Prostate gland (tissue), 2 donors: ENCODE measurements around the gene CHAC2. TPM values are rescaled to one million over a fixed set of nuclear protein-coding genes. Genes with fewer than 3 reads are reported as not detected.

Source experiments
- DNase-seq: peaks from one replicate; pipeline ENCODE4 v3.0.0-alpha.2; 2019; ENCODE audit warnings: low spot score
- H3K27ac ChIP-seq, 2 donors: fragments of 200-600 bp; sonication (generic); 2 replicates each; pipeline ENCODE4 v1.5.1; 2017 to 2019
- H3K27me3 ChIP-seq: fragments of 200-600 bp; sonication (generic); replicated peaks from 2 replicates; pipeline ENCODE4 v1.5.1; 2019; ENCODE audit not compliant: insufficient read depth
- H3K36me3 ChIP-seq, 2 donors: fragments of 200-600 bp; sonication (generic); 1 replicate in 1 of 2; 2 replicates in 1 of 2; pipeline versions ENCODE4 v1.5.1 to v1.8.1; 2017 to 2019
- H3K4me1 ChIP-seq: fragments of 200-600 bp; sonication (generic); replicated peaks from 2 replicates; pipeline ENCODE4 v1.5.1; 2019
- H3K4me3 ChIP-seq, 2 donors: fragments of 200-600 bp; sonication (generic); 2 replicates each; pipeline ENCODE4 v1.5.1; 2017 to 2019
- H3K9me3 ChIP-seq: fragments of 200-600 bp; sonication (generic); 2 replicates; pipeline ENCODE4 v1.5.1; 2017
- CTCF ChIP-seq, 4 experiments: fragments of 200-600 bp in 2 of 4; fragments of 450-650 bp in 2 of 4; sonication (generic) in 2 of 4; IDR thresholded peaks; 1 replicate in 3 of 4; 2 replicates in 1 of 4; pipeline ENCODE4 v1.5.1; 2016 to 2019; ENCODE audit warnings: antibody characterized with exemption in 4 of 4, mild to moderate bottlenecking in 2 of 4, moderate library complexity in 2 of 4
- POLR2A ChIP-seq: fragments of 450-650 bp; IDR thresholded peaks from one replicate; pipeline ENCODE4 v1.6.1; 2016; ENCODE audit warnings: antibody characterized with exemption, mild to moderate bottlenecking
- POLR2AphosphoS5 ChIP-seq: sonication (generic); formaldehyde crosslinking; IDR thresholded peaks from one replicate; pipeline ENCODE4 v1.6.1; 2017; ENCODE audit warnings: antibody characterized with exemption
- WGBS: methylation state at CpG from one replicate; pipeline ENCODE4 v1.1.5; 2018; 5-methylcytosine and 5-hydroxymethylcytosine counted together
- intact Hi-C: fragments of 100-400 bp; cut with DNase I; formaldehyde crosslinking; loops from one replicate; pipeline ENCODE4 v1.14.2; 2022
- total RNA-seq, 2 donors: library from RNA; depleted of rRNA; stranded (reverse); fragments of >200 nt; gene quantifications; one replicate each; pipeline ENCODE4 v1.1.0, GENCODE V29; 2016

The CHAC2 gene
- total RNA-seq, 2 donors from 2014 or later, result 1.4 to 3.0 TPM

- intact Hi-C loops, result no loop called here
- no peak for DNase-seq
- no peaks in the 10 kb centered on the region for H3K9me3 ChIP-seq
- H3K4me3 ChIP-seq, result peak overlapping the region; percentile 75 to 84
- peak overlapping the region; percentile 88 to 89 for H3K27ac ChIP-seq
- TF ChIP-seq CTCF (IDR thresholded peaks at IDR 0.05) (no peak), POLR2AphosphoS5 (no peak), POLR2A (no peak)
- 3% methylated on average over 17 of the region's 17 CpGs for WGBS
- no peaks in the 10 kb centered on the region for H3K27me3 ChIP-seq
- H3K4me1 ChIP-seq, result peaks cover 5% of the 10 kb centered on the region
- H3K36me3 ChIP-seq, result no peaks in the 10 kb centered on the region
These were observed 20.1 kb downstream of the CHAC2 start for GRCh38 chr2:53787614-53788289.

- Histone ChIP-seq H3K9me3 (no peaks in the 10 kb centered on the region), H3K27ac (no peak overlapping the region), H3K4me3 (no peak overlapping the region), H3K4me1 (no peaks in the 10 kb centered on the region), H3K27me3 (no peaks in the 10 kb centered on the region), H3K36me3 (peaks cover 0 to 2% of the 10 kb centered on the region in 2 donors)
- WGBS, result 78% methylated on average over 3 of the region's 3 CpGs
- TF ChIP-seq POLR2AphosphoS5, result no peak
- no peak for TF ChIP-seq CTCF (IDR thresholded peaks at IDR 0.05)
- no peak for TF ChIP-seq POLR2A
- DNase-seq, result no peak
- intact Hi-C loops, result no loop called here
These were observed 25.7 kb downstream of the CHAC2 start for GRCh38 chr2:53793261-53793660.

GRCh38 chr2:53793821-53794220, 26.2 kb downstream of the CHAC2 start:
- H3K27me3 ChIP-seq, result no peaks in the 10 kb centered on the region
- 72% methylated on average over 3 of the region's 3 CpGs for WGBS
- no peak overlapping the region for H3K27ac ChIP-seq
- no peak for DNase-seq
- intact Hi-C loops, result no loop called here
- H3K4me3 ChIP-seq, result no peak overlapping the region
- H3K36me3 ChIP-seq, result peaks cover 0 to 4% of the 10 kb centered on the region in 2 donors
- H3K9me3 ChIP-seq, result no peaks in the 10 kb centered on the region
- H3K4me1 ChIP-seq, result no peaks in the 10 kb centered on the region
- TF ChIP-seq POLR2AphosphoS5 (no peak), POLR2A (no peak), CTCF (IDR thresholded peaks at IDR 0.05) (no peak)

GRCh38 chr2:53801547-53801946, 33.9 kb downstream of the CHAC2 start:
- H3K4me1 ChIP-seq, result no peaks in the 10 kb centered on the region
- intact Hi-C loops, result no loop called here
- TF ChIP-seq POLR2A (no peak), CTCF (IDR thresholded peaks at IDR 0.05) (no peak), POLR2AphosphoS5 (no peak)
- H3K27ac ChIP-seq, result no peak overlapping the region
- peaks cover 0 to 4% of the 10 kb centered on the region in 2 donors for H3K36me3 ChIP-seq
- H3K27me3 ChIP-seq, result no peaks in the 10 kb centered on the region
- no peak overlapping the region for H3K4me3 ChIP-seq
- no peaks in the 10 kb centered on the region for H3K9me3 ChIP-seq
- DNase-seq, result no peak

- Histone ChIP-seq H3K4me1 (no peaks in the 10 kb centered on the region), H3K9me3 (no peaks in the 10 kb centered on the region), H3K27ac (no peak overlapping the region), H3K27me3 (no peaks in the 10 kb centered on the region), H3K36me3 (peaks cover 0 to 4% of the 10 kb centered on the region in 2 donors), H3K4me3 (no peak overlapping the region)
- WGBS, result 81% methylated on average over 7 of the region's 7 CpGs
- TF ChIP-seq POLR2A (no peak), CTCF (IDR thresholded peaks at IDR 0.05) (no peak)
- intact Hi-C loops, result no loop called here
- DNase-seq, result no peak
These were observed 35.1 kb downstream of the CHAC2 start for GRCh38 chr2:53802617-53803151.
